ENCODE data around the gene CCDC158.

- TF ChIP-seq POLR2A (IDR thresholded peaks at IDR 0.05) = no peak
- TF ChIP-seq, protein P1, sequence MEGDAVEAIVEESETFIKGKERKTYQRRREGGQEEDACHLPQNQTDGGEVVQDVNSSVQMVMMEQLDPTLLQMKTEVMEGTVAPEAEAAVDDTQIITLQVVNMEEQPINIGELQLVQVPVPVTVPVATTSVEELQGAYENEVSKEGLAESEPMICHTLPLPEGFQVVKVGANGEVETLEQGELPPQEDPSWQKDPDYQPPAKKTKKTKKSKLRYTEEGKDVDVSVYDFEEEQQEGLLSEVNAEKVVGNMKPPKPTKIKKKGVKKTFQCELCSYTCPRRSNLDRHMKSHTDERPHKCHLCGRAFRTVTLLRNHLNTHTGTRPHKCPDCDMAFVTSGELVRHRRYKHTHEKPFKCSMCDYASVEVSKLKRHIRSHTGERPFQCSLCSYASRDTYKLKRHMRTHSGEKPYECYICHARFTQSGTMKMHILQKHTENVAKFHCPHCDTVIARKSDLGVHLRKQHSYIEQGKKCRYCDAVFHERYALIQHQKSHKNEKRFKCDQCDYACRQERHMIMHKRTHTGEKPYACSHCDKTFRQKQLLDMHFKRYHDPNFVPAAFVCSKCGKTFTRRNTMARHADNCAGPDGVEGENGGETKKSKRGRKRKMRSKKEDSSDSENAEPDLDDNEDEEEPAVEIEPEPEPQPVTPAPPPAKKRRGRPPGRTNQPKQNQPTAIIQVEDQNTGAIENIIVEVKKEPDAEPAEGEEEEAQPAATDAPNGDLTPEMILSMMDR (IDR thresholded peaks at IDR 0.05) = no peak
- no peak for TF ChIP-seq POLR2AphosphoS5 (IDR thresholded peaks at IDR 0.05)
- no peak for TF ChIP-seq EP300 (IDR thresholded peaks at IDR 0.05)
Measured at GRCh38 chr4:76384052-76384451, 36.9 kb downstream of the CCDC158 start.

Data from gastroesophageal sphincter (tissue), 3 donors.